ENCODE measurements around the gene ERC1.

ERC1 gene

DNA sequence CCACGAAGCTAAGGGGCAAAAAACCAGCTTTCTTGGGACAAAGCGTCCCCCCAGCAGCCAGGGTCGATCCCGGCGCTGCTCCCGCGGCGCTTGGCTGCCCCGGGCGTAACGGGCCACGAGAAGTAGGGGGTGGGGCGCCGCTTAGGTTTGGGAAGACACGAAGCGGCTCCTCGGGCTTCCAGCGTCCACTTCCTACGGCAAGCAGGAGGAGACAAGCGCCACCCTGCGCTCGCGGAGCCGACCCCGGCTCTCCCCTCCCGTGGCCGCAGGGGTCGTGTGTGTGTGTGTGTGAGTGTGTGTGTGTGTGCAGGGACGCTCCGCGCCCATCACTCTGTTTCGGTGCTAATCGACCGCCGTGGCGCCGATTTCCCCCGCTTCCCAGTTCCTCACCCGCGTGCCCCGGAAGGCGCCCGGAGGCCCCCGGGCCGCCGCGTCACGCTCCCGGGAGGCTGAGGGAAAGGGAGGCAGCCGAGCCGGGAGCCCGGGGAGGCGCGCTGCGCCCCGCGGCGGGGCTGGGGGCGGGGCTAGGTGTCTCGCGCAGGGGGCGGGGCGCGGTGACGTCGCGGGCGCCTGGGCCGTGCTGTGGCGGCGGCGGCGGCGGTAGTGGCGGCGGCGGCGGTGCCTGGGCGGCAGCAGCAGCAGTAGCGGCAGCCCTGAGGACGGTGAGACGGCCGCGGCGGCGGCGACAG is at the start of gene ERC1:
TSS of gene ERC1 (plus strand) at position 563 of the 689 bp plus-strand sequence. CDS start 36,681 bp downstream, outside the sequence.
- peak within 1 kb of the TSS; percentile 74 for H3K4me3 ChIP-seq (ENCODE audit: low read depth, low read length)
- TF ChIP-seq, protein P1, sequence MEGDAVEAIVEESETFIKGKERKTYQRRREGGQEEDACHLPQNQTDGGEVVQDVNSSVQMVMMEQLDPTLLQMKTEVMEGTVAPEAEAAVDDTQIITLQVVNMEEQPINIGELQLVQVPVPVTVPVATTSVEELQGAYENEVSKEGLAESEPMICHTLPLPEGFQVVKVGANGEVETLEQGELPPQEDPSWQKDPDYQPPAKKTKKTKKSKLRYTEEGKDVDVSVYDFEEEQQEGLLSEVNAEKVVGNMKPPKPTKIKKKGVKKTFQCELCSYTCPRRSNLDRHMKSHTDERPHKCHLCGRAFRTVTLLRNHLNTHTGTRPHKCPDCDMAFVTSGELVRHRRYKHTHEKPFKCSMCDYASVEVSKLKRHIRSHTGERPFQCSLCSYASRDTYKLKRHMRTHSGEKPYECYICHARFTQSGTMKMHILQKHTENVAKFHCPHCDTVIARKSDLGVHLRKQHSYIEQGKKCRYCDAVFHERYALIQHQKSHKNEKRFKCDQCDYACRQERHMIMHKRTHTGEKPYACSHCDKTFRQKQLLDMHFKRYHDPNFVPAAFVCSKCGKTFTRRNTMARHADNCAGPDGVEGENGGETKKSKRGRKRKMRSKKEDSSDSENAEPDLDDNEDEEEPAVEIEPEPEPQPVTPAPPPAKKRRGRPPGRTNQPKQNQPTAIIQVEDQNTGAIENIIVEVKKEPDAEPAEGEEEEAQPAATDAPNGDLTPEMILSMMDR (IDR thresholded peaks at IDR 0.05; ENCODE audit: low read depth, low read length, missing control alignments) = no peak
- DNase-seq (ENCODE audit: low read depth) = peak; percentile 56
- in situ Hi-C loops (cut with HindIII; ENCODE audit: low sequenced_read_pairs) = no loop called here

DNA sequence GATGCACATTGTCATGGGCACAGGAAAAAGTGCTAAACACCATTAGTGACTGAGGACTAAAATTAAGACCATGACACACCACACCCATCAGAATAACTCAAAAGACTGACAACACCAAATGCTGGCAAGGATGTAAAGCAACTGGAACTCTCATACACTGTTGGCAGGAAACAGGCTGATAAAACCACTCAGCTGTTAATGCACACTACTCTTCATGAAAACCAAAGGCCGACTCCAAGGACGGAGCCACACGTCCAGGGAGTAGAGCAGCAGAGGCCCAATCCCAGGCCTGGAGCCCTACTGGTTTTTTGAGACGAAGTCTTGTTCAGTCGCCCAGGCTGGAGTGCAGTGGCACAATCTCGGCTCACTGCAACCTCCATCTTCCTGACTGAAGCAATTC is 48.0 kb upstream of the ERC1 start:
- no peak for DNase-seq (ENCODE audit: low read depth)
- in situ Hi-C loops (cut with HindIII; ENCODE audit: low sequenced_read_pairs) = no loop called here
- H3K4me3 ChIP-seq (ENCODE audit: low read depth, low read length) = no peak overlapping the region
- TF ChIP-seq, protein P1 (IDR thresholded peaks at IDR 0.05; ENCODE audit: low read depth, low read length, missing control alignments) = no peak

DNA sequence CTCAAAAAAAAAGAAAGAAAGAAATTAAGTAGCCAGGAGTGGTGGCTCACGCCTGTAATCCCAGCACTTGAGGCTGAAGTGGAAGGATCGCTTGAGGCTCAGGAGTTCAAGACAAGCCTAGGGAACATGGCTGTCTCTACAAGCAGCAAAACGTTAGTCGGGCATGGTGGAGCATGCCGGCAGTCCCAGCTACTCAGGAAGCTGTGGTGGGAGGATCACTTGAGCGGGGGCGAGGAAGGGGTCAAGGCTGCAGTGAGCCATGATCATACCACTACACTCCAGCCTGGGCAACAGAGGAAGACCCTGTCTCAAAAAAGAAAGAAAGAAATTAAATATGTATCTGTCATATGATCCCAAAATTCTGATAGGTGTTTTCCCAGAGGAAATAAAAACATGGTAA is 46.8 kb upstream of the ERC1 start:
- H3K4me3 ChIP-seq (ENCODE audit: low read depth, low read length) = no peak overlapping the region
- TF ChIP-seq, protein P1 (IDR thresholded peaks at IDR 0.05; ENCODE audit: low read depth, low read length, missing control alignments) = no peak
- in situ Hi-C loops (cut with HindIII; ENCODE audit: low sequenced_read_pairs) = no loop called here
- DNase-seq (ENCODE audit: low read depth) = no peak

DNA sequence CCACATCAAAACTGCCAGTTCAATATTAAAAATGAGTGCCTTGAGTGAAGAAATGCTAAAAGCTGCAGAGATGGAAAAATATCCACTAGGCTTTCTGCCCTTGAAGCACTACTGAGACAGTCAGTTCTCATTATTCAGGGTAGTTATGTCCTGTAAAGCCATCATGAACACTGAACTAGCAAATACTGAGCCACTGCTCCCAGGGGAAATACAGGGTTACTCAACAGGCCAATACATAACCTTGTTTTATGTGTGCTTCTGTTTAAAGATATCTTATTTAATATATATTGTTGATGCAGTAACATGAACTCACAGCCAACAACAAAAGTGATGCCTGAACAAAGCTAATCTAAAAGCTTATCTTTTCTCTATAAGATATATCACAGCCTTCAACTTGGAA is 44.8 kb upstream of the ERC1 start:
- in situ Hi-C loops (cut with HindIII; ENCODE audit: low sequenced_read_pairs) = no loop called here

DNA sequence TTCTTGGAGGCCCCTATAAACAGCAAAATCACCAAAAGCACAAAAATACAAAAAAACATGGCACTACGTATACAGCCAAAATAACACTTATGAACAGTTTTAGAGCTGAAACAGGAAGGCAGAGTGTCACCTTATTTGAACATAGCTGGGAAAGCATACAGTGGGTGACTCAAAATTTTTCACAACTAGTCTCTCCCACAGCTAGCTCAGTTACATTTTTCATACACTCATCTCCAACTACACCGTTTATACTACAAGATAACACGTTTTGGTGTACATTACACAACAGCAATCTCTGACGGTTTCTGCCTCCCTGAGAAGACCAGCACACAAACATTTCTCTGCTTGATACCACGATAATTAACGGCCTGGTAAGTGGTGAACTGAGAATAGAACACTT is 44.4 kb upstream of the ERC1 start:
- TF ChIP-seq, protein P1 (IDR thresholded peaks at IDR 0.05; ENCODE audit: low read depth, low read length, missing control alignments) = no peak
- no peak overlapping the region for H3K4me3 ChIP-seq (ENCODE audit: low read depth, low read length)
- in situ Hi-C loops (cut with HindIII; ENCODE audit: low sequenced_read_pairs) = no loop called here
- no peak for DNase-seq (ENCODE audit: low read depth)

More for the DNA sequence above, 44.8 kb upstream of the ERC1 start:
- TF ChIP-seq, protein P1 (IDR thresholded peaks at IDR 0.05; ENCODE audit: low read depth, low read length, missing control alignments) = no peak
- DNase-seq (ENCODE audit: low read depth) = no peak
- no peak overlapping the region for H3K4me3 ChIP-seq (ENCODE audit: low read depth, low read length)

DNA sequence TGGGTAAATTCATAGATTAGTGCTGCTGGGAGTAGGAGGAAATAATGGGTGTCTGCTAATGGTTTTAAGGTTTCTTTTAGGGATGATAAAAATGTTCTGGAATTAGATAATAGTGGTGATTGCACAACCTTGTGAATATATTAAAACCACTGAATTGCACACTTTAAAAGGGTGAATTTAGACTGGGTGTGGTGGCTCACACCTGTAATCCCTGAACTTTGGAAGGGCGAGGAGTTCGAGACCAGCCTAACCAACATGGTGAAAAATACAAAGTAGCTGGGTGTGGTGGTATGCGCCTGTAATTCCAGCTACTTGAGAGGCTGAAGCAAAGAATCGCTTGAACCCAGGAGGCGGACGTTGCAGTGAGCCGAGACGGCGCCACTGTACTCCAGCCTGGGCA is 42.8 kb upstream of the ERC1 start:
- in situ Hi-C loops (cut with HindIII; ENCODE audit: low sequenced_read_pairs) = no loop called here
- TF ChIP-seq, protein P1 (IDR thresholded peaks at IDR 0.05; ENCODE audit: low read depth, low read length, missing control alignments) = no peak

More for the DNA sequence above, 42.8 kb upstream of the ERC1 start:
- peak overlapping the region; percentile 95 for H3K4me3 ChIP-seq (ENCODE audit: low read depth, low read length)
- no peak for DNase-seq (ENCODE audit: low read depth)

Measured in astrocyte of the cerebellum (primary cell).